ENCODE results near the gene ABCD1. TPM values are rescaled to one million over a fixed set of nuclear protein-coding genes. Genes with fewer than 3 reads are reported as not detected.

ABCD1 gene
- total and polyA plus RNA-seq, 2 donors from 2014 or later, result 5.2 to 13.7 TPM

GRCh38 chrX:153782871-153783270, 58.2 kb downstream of the ABCD1 start:
- intact Hi-C loops (cut with DNase I), result no loop called here
- FAIRE-seq, result no peak
- no peak for TF ChIP-seq CTCF (IDR thresholded peaks at IDR 0.05; ENCODE audit: borderline replicate concordance, extremely low read depth, insufficient read depth)
- Histone ChIP-seq H3K36me3 (ENCODE audit: control insufficient read depth in 2 of 3, insufficient read depth in 3 of 3, low read length in 3 of 3) (no peaks in the 10 kb centered on the region), H3K27me3 (ENCODE audit: control insufficient read depth, insufficient read depth, low read length) (no peaks in the 10 kb centered on the region), H3K4me1 (ENCODE audit: control insufficient read depth in 2 of 3, insufficient read depth in 2 of 3, low read depth in 1 of 3, low read length in 3 of 3) (no peaks in the 10 kb centered on the region), H3K9ac (ENCODE audit: low read length in 3 of 3) (no peak overlapping the region), H3K4me3 (ENCODE audit: low read length in 3 of 3) (no peak overlapping the region), H3K27ac (ENCODE audit: low read depth in 2 of 2, low read length in 2 of 2) (no peak overlapping the region), H3K9me3 (ENCODE audit: control insufficient read depth in 2 of 3, insufficient read depth in 1 of 3, low read length in 3 of 3) (no peaks in the 10 kb centered on the region)
- DNase-seq, result no peak

DNA sequence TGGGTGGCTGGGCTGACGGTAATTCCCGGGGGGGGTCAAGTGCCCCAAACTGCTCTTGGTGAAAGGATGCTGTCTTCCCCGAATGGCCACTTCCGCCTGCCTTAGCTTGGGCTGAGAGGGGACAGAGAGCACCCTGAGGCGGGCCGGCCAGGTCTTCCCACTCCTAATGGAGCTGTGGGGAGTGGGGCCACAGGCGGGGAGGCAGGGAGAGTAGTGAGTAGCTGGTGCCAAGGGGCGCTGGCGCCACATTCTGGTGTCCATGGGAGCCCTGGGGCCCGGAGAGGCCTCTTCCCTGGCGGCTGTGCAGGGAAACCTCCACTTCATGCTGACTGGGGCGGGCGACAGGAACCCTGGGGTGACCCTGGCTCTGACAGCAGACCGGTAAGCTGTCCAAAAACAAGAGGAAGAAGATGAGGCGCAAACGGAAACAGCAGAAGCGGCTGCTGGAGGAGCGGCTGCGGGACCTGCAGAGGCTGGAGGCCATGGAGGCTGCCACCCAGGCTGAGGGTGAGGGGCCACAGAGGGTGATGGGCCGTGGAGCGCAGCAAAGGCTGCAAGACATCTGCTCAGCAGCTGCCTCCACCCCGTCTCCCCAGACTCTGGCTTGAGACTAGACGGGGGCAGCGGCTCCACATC, 58.8 kb downstream of the ABCD1 start:
- no peaks in the 10 kb centered on the region for H3K9me3 ChIP-seq (ENCODE audit: control insufficient read depth in 2 of 3, insufficient read depth in 1 of 3, low read length in 3 of 3)
- FAIRE-seq, result no peak
- H3K4me1 ChIP-seq (ENCODE audit: control insufficient read depth in 2 of 3, insufficient read depth in 2 of 3, low read depth in 1 of 3, low read length in 3 of 3), result no peaks in the 10 kb centered on the region
- no peaks in the 10 kb centered on the region for H3K36me3 ChIP-seq (ENCODE audit: control insufficient read depth in 2 of 3, insufficient read depth in 3 of 3, low read length in 3 of 3)
- no peaks in the 10 kb centered on the region for H3K27me3 ChIP-seq (ENCODE audit: control insufficient read depth, insufficient read depth, low read length)
- no peak for TF ChIP-seq CTCF (IDR thresholded peaks at IDR 0.05; ENCODE audit: borderline replicate concordance, extremely low read depth, insufficient read depth)
- no peak overlapping the region for H3K9ac ChIP-seq (ENCODE audit: low read length in 3 of 3)
- H3K27ac ChIP-seq (ENCODE audit: low read depth in 2 of 2, low read length in 2 of 2), result no peak overlapping the region
- intact Hi-C loops (cut with DNase I), result no loop called here
- peak in 1 of 5 donors; percentile 23 for DNase-seq
- H3K4me3 ChIP-seq (ENCODE audit: low read length in 3 of 3), result no peak overlapping the region

- DNase-seq, result no peak
These were observed 59.8 kb downstream of the ABCD1 start for GRCh38 chrX:153784325-153784967.

More at GRCh38 chrX:153784325-153784967, 59.8 kb downstream of the ABCD1 start:
- H3K4me3 ChIP-seq (ENCODE audit: low read length in 3 of 3), result no peak overlapping the region
- no peaks in the 10 kb centered on the region for H3K4me1 ChIP-seq (ENCODE audit: control insufficient read depth in 2 of 3, insufficient read depth in 2 of 3, low read depth in 1 of 3, low read length in 3 of 3)
- FAIRE-seq, result no peak
- no peak overlapping the region for H3K27ac ChIP-seq (ENCODE audit: low read depth in 2 of 2, low read length in 2 of 2)
- H3K9ac ChIP-seq (ENCODE audit: low read length in 3 of 3), result no peak overlapping the region
- no peaks in the 10 kb centered on the region for H3K36me3 ChIP-seq (ENCODE audit: control insufficient read depth in 2 of 3, insufficient read depth in 3 of 3, low read length in 3 of 3)
- intact Hi-C loops (cut with DNase I), result no loop called here
- no peaks in the 10 kb centered on the region for H3K27me3 ChIP-seq (ENCODE audit: control insufficient read depth, insufficient read depth, low read length)
- no peak for TF ChIP-seq CTCF (IDR thresholded peaks at IDR 0.05; ENCODE audit: borderline replicate concordance, extremely low read depth, insufficient read depth)
- no peaks in the 10 kb centered on the region for H3K9me3 ChIP-seq (ENCODE audit: control insufficient read depth in 2 of 3, insufficient read depth in 1 of 3, low read length in 3 of 3)
